Progenitor cell of endocrine pancreas (in vitro differentiated cells): ENCODE data around the gene SOCS1. TPM values are rescaled to one million over a fixed set of nuclear protein-coding genes. Genes with fewer than 3 reads are reported as not detected.

Source experiments
- DNase-seq: peaks from one replicate; pipeline ENCODE4 v3.0.0; 2021; ENCODE audit warnings: low spot score; ENCODE audit not compliant: unreplicated experiment
- H3K27ac Mint-ChIP-seq: 2 replicates; pipeline ENCODE4 v1.8.0; 2021; ENCODE audit warnings: mild to moderate bottlenecking, moderate library complexity, mixed read lengths
- H3K27me3 Mint-ChIP-seq: 2 replicates; pipeline ENCODE4 v1.8.0; 2021; ENCODE audit warnings: mixed read lengths
- H3K36me3 Mint-ChIP-seq: 2 replicates; pipeline ENCODE4 v1.8.0; 2022; ENCODE audit warnings: mixed read lengths; ENCODE audit not compliant: insufficient read depth
- H3K4me1 Mint-ChIP-seq: 2 replicates; pipeline ENCODE4 v1.8.0; 2021; ENCODE audit warnings: low read depth, mixed read lengths
- H3K4me3 Mint-ChIP-seq: 2 replicates; pipeline ENCODE4 v1.8.0; 2021; ENCODE audit warnings: low read depth, mild to moderate bottlenecking, moderate library complexity, mixed read lengths
- H3K9me3 Mint-ChIP-seq: 2 replicates; pipeline ENCODE4 v1.8.0; 2021; ENCODE audit warnings: low read depth, mixed read lengths
- CTCF ChIP-seq: fragments of 200-600 bp; sonication (generic); IDR thresholded peaks from one replicate; pipeline ENCODE4 v1.5.0; 2021; ENCODE audit warnings: antibody characterized with exemption, mild to moderate bottlenecking; ENCODE audit not compliant: unreplicated experiment
- total RNA-seq: library from RNA; stranded (reverse); gene quantifications from 2 replicates; pipeline ENCODE4 v1.2.1, GENCODE V29; 2021

SOCS1 gene
- total RNA-seq, 1 donor from 2014 or later, result 6.6 TPM

GRCh38 chr16:11211977-11212797 lies 43.8 kb downstream of the SOCS1 start:
- Mint-ChIP-seq H3K9me3 (peaks cover 6% of the 10 kb centered on the region), H3K4me3 (no peak overlapping the region), H3K27ac (no peak overlapping the region), H3K4me1 (no peaks in the 10 kb centered on the region), H3K36me3 (no peaks in the 10 kb centered on the region), H3K27me3 (peaks cover 10% of the 10 kb centered on the region)
- no peak for DNase-seq
- no peak for TF ChIP-seq CTCF

GRCh38 chr16:11211061-11211976 lies 44.7 kb downstream of the SOCS1 start:
- no peak for DNase-seq
- H3K27me3 Mint-ChIP-seq, result peaks cover 10% of the 10 kb centered on the region
- H3K9me3 Mint-ChIP-seq, result peaks cover 5% of the 10 kb centered on the region
- no peak overlapping the region for H3K4me3 Mint-ChIP-seq
- TF ChIP-seq CTCF, result no peak
- no peak overlapping the region for H3K27ac Mint-ChIP-seq
- H3K4me1 Mint-ChIP-seq, result no peaks in the 10 kb centered on the region
- H3K36me3 Mint-ChIP-seq, result no peaks in the 10 kb centered on the region

- TF ChIP-seq CTCF, result no peak
- H3K27me3 Mint-ChIP-seq, result peaks cover 10% of the 10 kb centered on the region
- H3K4me3 Mint-ChIP-seq, result no peak overlapping the region
- no peak overlapping the region for H3K27ac Mint-ChIP-seq
- H3K36me3 Mint-ChIP-seq, result no peaks in the 10 kb centered on the region
- no peak for DNase-seq
- no peaks in the 10 kb centered on the region for H3K9me3 Mint-ChIP-seq
- no peaks in the 10 kb centered on the region for H3K4me1 Mint-ChIP-seq
Observed at GRCh38 chr16:11210260-11210659, 45.7 kb downstream of the SOCS1 start.

- Mint-ChIP-seq H3K27ac (no peak overlapping the region), H3K4me1 (no peaks in the 10 kb centered on the region), H3K36me3 (no peaks in the 10 kb centered on the region)
Observed at GRCh38 chr16:11208916-11209665, 46.9 kb downstream of the SOCS1 start.

More at GRCh38 chr16:11208916-11209665, 46.9 kb downstream of the SOCS1 start:
- Mint-ChIP-seq H3K27me3 (peaks cover 10% of the 10 kb centered on the region), H3K9me3 (no peaks in the 10 kb centered on the region), H3K4me3 (no peak overlapping the region)
- TF ChIP-seq CTCF, result no peak
- DNase-seq, result no peak
